GM10248 (cell line): ENCODE measurements around the gene STK40.

ENCODE experiments used
- CTCF ChIA-PET: fragments of 300-600 bp; sonication (Branson Sonifier 250); formaldehyde crosslinking; extraction: SDS; loops from one replicate; lab custom pipeline; 2021; ENCODE audit warnings: antibody characterized with exemption; lab: Yijun Ruan, JAX
- POLR2A ChIA-PET: fragments of 350-650 bp; sonication (Branson Sonifier 250); formaldehyde crosslinking; extraction: SDS; loops from one replicate; lab custom pipeline; 2020; ENCODE audit warnings: antibody characterized with exemption; lab: Yijun Ruan, JAX
- DNase-seq: peaks from one replicate; pipeline ENCODE4 v3.0.0; 2012; ENCODE audit errors: extremely low spot score
- TF ChIP-seq, protein P1 (sequence below): IDR thresholded peaks from 2 replicates; pipeline ENCODE4 v1.5.1; 2012; ENCODE audit warnings: mild to moderate bottlenecking, low read depth; ENCODE audit errors: extremely low read depth, missing control alignments, control extremely low read depth

The STK40 gene

DNA sequence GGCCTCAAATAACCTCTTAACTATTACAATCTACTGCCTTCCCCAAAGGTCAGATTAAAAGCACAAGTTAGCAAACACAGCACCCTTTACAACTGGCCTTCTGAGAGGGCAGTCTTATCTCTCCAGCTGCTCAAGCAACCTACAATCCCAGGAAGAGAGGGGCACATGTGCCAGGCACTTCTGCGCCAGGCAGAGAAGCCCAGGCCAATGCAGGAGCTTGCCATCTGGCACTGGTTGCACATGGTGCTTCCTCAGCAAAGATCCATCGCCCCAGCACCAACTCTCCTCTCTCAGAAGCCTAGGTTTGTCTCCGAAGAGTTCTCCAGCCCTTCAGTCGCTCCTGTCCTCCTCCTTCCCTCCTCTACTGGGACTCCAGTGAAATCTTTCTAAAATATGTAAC is 2.5 kb downstream of the STK40 start:
- no peak for DNase-seq

GRCh38 chr1:36382669-36383068 is 3.1 kb downstream of the STK40 start:
- DNase-seq: no peak
- POLR2A ChIA-PET: no interaction called here
- TF ChIP-seq, protein P1, sequence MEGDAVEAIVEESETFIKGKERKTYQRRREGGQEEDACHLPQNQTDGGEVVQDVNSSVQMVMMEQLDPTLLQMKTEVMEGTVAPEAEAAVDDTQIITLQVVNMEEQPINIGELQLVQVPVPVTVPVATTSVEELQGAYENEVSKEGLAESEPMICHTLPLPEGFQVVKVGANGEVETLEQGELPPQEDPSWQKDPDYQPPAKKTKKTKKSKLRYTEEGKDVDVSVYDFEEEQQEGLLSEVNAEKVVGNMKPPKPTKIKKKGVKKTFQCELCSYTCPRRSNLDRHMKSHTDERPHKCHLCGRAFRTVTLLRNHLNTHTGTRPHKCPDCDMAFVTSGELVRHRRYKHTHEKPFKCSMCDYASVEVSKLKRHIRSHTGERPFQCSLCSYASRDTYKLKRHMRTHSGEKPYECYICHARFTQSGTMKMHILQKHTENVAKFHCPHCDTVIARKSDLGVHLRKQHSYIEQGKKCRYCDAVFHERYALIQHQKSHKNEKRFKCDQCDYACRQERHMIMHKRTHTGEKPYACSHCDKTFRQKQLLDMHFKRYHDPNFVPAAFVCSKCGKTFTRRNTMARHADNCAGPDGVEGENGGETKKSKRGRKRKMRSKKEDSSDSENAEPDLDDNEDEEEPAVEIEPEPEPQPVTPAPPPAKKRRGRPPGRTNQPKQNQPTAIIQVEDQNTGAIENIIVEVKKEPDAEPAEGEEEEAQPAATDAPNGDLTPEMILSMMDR: no peak
- CTCF ChIA-PET: interaction anchor here (1.1 to 4.2 kb wide), 4 partner anchors 11 to 59 kb away, joined by 3 to 25 read pairs (median 10); partner anchors contain the start of gene EVA1B

More for the DNA sequence above, 2.5 kb downstream of the STK40 start:
- ChIA-PET POLR2A (no interaction called here), CTCF (interaction anchor here (2.2 to 4.2 kb wide), 3 partner anchors 14 to 60 kb away, joined by 9 to 25 read pairs (median 10); partner anchors contain the start of gene EVA1B)
- TF ChIP-seq, protein P1: no peak

GRCh38 chr1:36382231-36382630 is 3.5 kb downstream of the STK40 start:
- TF ChIP-seq, protein P1: no peak
- CTCF ChIA-PET: interaction anchor here (1.1 to 4.2 kb wide), 5 partner anchors 12 to 59 kb away, joined by 3 to 25 read pairs (median 9); partner anchors contain the start of gene EVA1B
- POLR2A ChIA-PET: no interaction called here
- no peak for DNase-seq

GRCh38 chr1:36381405-36381804 is 4.3 kb downstream of the STK40 start:
- no peak for DNase-seq
- ChIA-PET POLR2A (no interaction called here), CTCF (interaction anchor here (1.0 to 4.2 kb wide), 5 partner anchors 12 to 58 kb away, joined by 3 to 25 read pairs (median 4); partner anchors contain the start of gene EVA1B)
- TF ChIP-seq, protein P1: no peak

DNA sequence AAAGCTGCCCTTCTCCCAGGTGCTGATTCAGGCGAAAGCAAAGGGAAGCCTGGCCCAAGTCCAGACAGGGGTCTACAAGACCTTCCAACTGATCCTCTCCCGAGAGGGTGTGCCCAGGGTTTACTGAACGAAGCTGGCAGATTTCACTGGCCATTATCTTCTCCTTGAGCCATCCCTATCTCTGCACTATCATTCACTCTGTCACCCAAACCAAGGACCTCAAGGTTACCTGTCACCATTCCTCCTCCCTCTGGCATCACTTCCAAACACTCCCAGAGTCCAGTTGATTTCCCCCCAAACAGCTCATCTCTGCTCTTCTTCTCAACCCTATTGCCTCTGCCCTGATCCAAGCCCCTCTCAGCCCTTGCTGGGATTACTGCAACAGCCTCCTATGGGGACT is 4.9 kb downstream of the STK40 start:
- DNase-seq: no peak
- CTCF ChIA-PET: interaction anchor here (1.0 to 4.2 kb wide), 4 partner anchors 12 to 57 kb away, joined by 3 to 25 read pairs (median 7); partner anchors contain the start of gene EVA1B
- POLR2A ChIA-PET: no interaction called here

GRCh38 chr1:36380143-36380619 is 5.5 kb downstream of the STK40 start:
- DNase-seq: no peak
- CTCF ChIA-PET: interaction anchor here (1.0 to 4.2 kb wide), 3 partner anchors 11 to 40 kb away, joined by 3 to 25 read pairs (median 4); no protein-coding TSS in a partner anchor
- TF ChIP-seq, protein P1: no peak
- POLR2A ChIA-PET: no interaction called here

More for the DNA sequence above, 4.9 kb downstream of the STK40 start:
- TF ChIP-seq, protein P1: no peak
